ENCODE data around the gene LGALS1.

DNA sequence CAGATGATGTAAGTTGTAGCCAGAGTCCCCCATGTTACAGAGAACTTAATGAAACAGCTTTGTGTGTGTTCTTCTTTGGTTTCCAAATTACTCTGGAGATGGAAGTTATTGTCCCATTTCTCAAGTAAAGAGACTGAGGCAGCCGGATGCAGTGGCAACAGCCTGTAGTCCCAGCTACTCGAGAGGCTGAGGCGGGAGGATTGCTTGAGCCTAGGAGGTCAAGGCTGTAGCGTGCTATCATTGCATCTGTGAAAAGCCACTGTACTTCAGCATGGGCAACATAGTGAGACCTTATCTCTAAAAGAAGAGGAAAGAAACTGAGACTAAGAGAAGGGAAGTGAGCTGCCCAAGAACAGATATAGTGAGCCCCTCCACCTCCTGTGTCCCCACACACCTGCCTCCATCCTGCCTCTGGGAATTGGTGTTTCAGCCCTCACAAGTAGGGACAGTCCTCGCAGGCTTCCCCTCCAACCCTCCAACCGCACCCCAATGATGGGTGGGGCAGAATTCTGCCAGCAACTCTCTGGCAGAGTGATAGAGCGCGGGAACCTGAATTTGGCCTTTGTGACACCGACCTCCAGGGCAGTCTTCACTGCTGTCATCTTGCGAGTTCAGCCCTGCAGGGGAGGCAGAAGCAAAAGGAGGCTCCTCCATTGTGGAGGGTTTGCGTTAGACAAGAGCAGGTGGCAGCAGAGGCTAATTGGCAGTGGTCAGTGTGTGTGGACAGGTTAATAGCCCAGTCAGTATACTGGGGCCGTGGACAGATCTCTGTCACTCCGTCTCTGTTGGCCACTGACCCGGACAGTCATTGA lies 15.3 kb upstream of the LGALS1 start:
- TF ChIP-seq, protein P1, sequence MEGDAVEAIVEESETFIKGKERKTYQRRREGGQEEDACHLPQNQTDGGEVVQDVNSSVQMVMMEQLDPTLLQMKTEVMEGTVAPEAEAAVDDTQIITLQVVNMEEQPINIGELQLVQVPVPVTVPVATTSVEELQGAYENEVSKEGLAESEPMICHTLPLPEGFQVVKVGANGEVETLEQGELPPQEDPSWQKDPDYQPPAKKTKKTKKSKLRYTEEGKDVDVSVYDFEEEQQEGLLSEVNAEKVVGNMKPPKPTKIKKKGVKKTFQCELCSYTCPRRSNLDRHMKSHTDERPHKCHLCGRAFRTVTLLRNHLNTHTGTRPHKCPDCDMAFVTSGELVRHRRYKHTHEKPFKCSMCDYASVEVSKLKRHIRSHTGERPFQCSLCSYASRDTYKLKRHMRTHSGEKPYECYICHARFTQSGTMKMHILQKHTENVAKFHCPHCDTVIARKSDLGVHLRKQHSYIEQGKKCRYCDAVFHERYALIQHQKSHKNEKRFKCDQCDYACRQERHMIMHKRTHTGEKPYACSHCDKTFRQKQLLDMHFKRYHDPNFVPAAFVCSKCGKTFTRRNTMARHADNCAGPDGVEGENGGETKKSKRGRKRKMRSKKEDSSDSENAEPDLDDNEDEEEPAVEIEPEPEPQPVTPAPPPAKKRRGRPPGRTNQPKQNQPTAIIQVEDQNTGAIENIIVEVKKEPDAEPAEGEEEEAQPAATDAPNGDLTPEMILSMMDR (conservative IDR thresholded peaks at IDR 0.05; ENCODE audit: low read depth, low read length) = no peak
- TF ChIP-seq EZH2phosphoT487 (IDR thresholded peaks at IDR 0.05; ENCODE audit: borderline replicate concordance, low read length) = no peak
- no peak for TF ChIP-seq EZH2 (IDR thresholded peaks at IDR 0.05; ENCODE audit: low read length, unreplicated experiment)
